HUDEP-2 (cell line): Measurements from ENCODE around the gene MPHOSPH10.
"Not testable (repeated sequence)": the region's sequence is repeated elsewhere in the genome, so short reads cannot be mapped to it uniquely, and the experiment has no call there.

Experiments used
- DNase-seq, 76 experiments: peaks; one replicate each; lab custom pipeline; 2025; ENCODE audit not compliant: unreplicated experiment in 76 of 76; lab: John Stamatoyannopoulos, UW

The MPHOSPH10 gene

GRCh38 chr2:71157124-71157793, 26.8 kb downstream of the MPHOSPH10 start:
- DNase-seq: peak in 46 of 76 experiments; percentile 3 to 64 (median 30)

DNA sequence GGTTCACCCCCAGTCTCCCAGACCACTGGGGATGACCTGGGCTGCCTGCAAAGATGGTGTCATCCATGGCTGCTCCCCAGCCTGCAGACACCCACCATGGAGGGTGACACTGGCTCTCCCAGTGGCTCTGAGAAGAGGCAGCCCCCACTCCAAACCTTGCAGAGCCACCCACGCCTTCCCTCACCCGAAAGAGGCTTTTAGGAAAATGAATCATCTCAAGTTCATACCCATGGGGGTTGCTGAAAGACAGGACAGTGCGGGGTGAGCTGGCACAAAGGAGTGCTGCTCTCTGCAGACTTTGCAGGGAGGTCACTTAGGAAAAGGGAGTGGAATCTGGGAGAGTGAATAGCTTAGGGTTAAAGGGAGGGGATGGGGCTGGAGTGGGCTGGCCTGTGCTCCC, 36.4 kb downstream of the MPHOSPH10 start:
- DNase-seq: no peak

- DNase-seq: no peak
Measured at GRCh38 chr2:71173096-71173495, 42.7 kb downstream of the MPHOSPH10 start.

GRCh38 chr2:71174207-71174606, 43.8 kb downstream of the MPHOSPH10 start:
- no peak for DNase-seq

- not testable (repeated sequence) for DNase-seq
Measured at GRCh38 chr2:71178836-71179235, 48.4 kb downstream of the MPHOSPH10 start.

DNA sequence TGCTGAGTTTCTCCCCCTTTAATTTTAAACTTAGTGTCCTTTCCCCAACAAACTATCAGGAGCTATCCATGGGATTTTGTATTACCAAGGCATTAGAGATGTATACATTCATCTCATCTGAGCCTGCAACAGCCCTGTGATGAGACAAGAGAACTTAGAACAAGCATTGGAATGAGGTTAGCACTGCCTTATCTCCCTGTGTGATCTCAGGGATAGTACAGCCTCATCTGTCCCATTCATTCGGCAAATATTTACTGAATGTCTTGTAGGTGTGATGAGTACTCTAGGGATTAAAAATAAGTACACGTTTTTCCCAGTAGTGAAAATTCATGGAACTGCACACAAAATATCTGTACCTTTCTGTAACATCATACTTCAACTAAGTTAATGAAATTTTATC, 50.9 kb downstream of the MPHOSPH10 start:
- no peak for DNase-seq

DNA sequence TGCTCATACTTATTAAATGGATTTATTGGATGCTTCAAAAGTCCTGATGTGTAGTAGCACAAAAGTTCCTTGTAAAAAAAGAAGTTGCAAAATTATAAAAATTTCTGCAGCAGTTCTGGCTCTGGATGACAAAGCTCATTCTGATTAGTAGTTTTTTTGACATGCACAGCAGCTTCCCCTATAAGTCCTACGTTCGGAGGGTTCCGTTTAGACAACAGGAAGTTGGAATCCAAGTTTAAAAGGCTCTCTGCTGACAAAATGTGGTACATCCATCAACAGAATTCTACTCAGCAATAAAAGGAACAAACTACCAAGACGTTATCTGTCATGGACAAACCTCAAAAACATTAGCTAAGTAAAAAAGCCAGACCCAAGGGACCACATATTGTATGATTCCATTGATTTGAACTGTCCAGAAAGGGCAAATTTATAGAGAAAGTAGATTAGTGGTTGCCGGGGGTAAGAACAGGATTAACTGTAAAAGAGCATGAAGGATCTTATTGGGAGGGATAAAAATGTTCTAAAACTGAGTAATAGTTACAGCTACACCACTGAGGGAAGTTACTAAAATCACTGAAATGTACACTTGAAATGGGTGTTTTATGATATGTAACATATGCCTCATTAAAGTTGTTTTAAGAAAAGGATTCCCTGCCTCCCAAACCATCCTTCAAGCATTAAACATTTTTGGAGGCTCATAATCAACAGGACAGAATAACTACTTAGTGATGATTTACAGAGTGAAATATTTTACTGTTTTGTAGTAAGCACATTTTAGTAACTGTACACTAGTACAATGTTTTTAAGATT, 53.1 kb downstream of the MPHOSPH10 start:
- DNase-seq: not testable (repeated sequence)

GRCh38 chr2:71186973-71187372, 56.5 kb downstream of the MPHOSPH10 start:
- DNase-seq: no peak

DNA sequence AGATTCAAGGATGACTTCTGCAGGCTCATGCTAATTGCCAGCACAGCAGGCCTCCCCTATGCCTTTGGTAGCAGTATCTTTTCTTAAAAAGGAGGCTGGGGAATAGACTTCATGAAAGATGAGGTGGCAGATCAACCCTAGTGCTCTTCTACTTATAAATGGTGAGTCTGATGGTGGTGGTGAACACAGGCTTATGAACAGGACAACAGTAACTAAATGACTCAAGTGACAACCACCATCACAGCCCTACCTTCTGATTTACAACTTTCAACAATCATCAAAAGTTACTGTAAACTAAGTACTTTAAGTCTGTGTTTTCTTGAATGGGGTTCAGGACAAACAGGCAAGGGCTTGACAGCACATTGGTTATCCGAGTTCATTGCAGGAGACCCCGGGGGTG, 57.2 kb downstream of the MPHOSPH10 start:
- no peak for DNase-seq

DNA sequence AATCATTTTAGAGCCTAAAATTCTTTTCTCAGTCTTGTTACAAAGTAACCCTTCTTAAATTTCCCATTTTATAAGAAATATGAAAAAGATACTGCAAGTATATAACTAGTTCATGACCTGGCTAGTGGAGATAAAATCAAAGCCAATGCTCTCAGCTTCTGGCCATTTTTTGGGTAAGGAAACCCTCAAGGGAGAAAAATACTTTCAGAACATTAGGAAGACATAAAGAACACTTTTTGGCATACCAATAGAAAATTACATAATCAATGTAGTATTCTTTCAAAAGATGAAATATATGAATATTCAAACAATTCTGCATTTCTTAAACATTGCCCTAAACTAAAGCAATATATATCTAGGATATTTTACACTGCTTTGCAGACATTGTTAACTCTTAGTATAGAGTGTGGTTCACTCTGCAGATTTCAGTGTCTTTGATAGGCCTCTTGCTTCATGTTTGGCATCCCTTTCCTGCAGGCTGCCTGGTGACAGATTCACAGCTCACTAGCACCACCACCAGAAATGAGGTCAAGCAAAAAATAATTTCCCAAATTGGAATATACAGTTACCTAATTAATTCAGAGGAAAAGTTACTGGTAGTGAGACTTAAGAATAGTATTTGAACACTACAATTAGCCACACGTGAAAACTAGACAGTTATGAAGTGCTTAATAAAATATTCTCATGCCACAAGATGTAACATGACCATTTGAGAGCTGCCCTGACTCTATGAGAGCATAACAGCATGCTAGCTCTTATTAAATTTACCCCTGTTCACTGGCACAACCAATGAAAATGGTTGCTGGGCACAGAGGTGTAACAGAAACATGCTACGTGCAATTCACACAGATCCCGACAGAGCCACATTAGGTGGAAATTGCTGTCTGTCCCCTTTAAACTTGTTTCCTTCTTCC, 60.5 kb downstream of the MPHOSPH10 start:
- DNase-seq: peak in 10 of 76 experiments; percentile 1 to 18 (median 5)

GRCh38 chr2:71191570-71191943, 61.1 kb downstream of the MPHOSPH10 start:
- DNase-seq: no peak
